Skeletal muscle satellite cell (primary cell): Measurements from ENCODE around the gene MRPS5.
"Not testable (repeated sequence)": the region's sequence is repeated elsewhere in the genome, so short reads cannot be mapped to it uniquely, and the experiment has no call there.

ENCODE experiments used
- H3K27me3 ChIP-seq: 2 replicates; pipeline ENCODE4 v1.7.0; 2013; ENCODE audit warnings: low read length; ENCODE audit not compliant: control insufficient read depth, insufficient read depth
- H3K36me3 ChIP-seq: 2 replicates; pipeline ENCODE4 v1.7.0; 2013; ENCODE audit warnings: mild to moderate bottlenecking, control low read depth, low read length; ENCODE audit not compliant: insufficient read depth
- H3K4me1 ChIP-seq: 2 replicates; pipeline ENCODE4 v1.7.0; 2013; ENCODE audit warnings: low read length; ENCODE audit not compliant: control insufficient read depth, insufficient read depth
- H3K4me2 ChIP-seq: 2 replicates; pipeline ENCODE4 v1.7.0; 2013; ENCODE audit warnings: mild to moderate bottlenecking, low read length
- H3K4me3 ChIP-seq: 2 replicates; pipeline ENCODE4 v1.7.0; 2013; ENCODE audit warnings: low read length
- H3K9ac ChIP-seq: 2 replicates; pipeline ENCODE4 v1.7.0; 2013; ENCODE audit warnings: mild to moderate bottlenecking, low read depth, low read length, moderate library complexity
- H3K9me3 ChIP-seq: replicated peaks from 2 replicates; pipeline ENCODE4 v1.7.0; 2013; ENCODE audit warnings: mild to moderate bottlenecking, control low read depth, low read length

Gene MRPS5

GRCh38 chr2:95041824-95042442 is 79.7 kb downstream of the MRPS5 start:
- H3K4me1 ChIP-seq: peaks cover 4% of the 10 kb centered on the region
- no peaks in the 10 kb centered on the region for H3K9me3 ChIP-seq
- H3K36me3 ChIP-seq: no peaks in the 10 kb centered on the region
- peaks cover 33% of the 10 kb centered on the region for H3K27me3 ChIP-seq
- no peak overlapping the region for H3K4me2 ChIP-seq
- no peak overlapping the region for H3K4me3 ChIP-seq
- no peak overlapping the region for H3K9ac ChIP-seq

GRCh38 chr2:95041060-95041823 is 80.4 kb downstream of the MRPS5 start:
- peaks cover 4% of the 10 kb centered on the region for H3K4me1 ChIP-seq

GRCh38 chr2:95040426-95040825 is 81.2 kb downstream of the MRPS5 start:
- Histone ChIP-seq H3K4me3 (no peak overlapping the region), H3K36me3 (no peaks in the 10 kb centered on the region), H3K9me3 (no peaks in the 10 kb centered on the region), H3K27me3 (peaks cover 31% of the 10 kb centered on the region), H3K9ac (no peak overlapping the region), H3K4me1 (peaks cover 4% of the 10 kb centered on the region), H3K4me2 (no peak overlapping the region)

More at GRCh38 chr2:95041060-95041823, 80.4 kb downstream of the MRPS5 start:
- no peaks in the 10 kb centered on the region for H3K9me3 ChIP-seq
- no peaks in the 10 kb centered on the region for H3K36me3 ChIP-seq
- H3K4me2 ChIP-seq: no peak overlapping the region
- peaks cover 31% of the 10 kb centered on the region for H3K27me3 ChIP-seq
- no peak overlapping the region for H3K4me3 ChIP-seq
- H3K9ac ChIP-seq: no peak overlapping the region

GRCh38 chr2:95039978-95040377 is 81.6 kb downstream of the MRPS5 start:
- no peaks in the 10 kb centered on the region for H3K36me3 ChIP-seq
- peaks cover 31% of the 10 kb centered on the region for H3K27me3 ChIP-seq
- peaks cover 4% of the 10 kb centered on the region for H3K4me1 ChIP-seq
- no peak overlapping the region for H3K9ac ChIP-seq
- H3K9me3 ChIP-seq: no peaks in the 10 kb centered on the region
- no peak overlapping the region for H3K4me2 ChIP-seq
- no peak overlapping the region for H3K4me3 ChIP-seq

- Histone ChIP-seq H3K4me3 (no peak overlapping the region), H3K9ac (no peak overlapping the region), H3K27me3 (peaks cover 30% of the 10 kb centered on the region), H3K4me2 (no peak overlapping the region), H3K36me3 (no peaks in the 10 kb centered on the region), H3K4me1 (peaks cover 4% of the 10 kb centered on the region), H3K9me3 (no peaks in the 10 kb centered on the region)
These were observed 82.2 kb downstream of the MRPS5 start for GRCh38 chr2:95039363-95039762.

GRCh38 chr2:95038635-95039298 is 82.8 kb downstream of the MRPS5 start:
- Histone ChIP-seq H3K4me2 (no peak overlapping the region), H3K9me3 (no peaks in the 10 kb centered on the region), H3K36me3 (no peaks in the 10 kb centered on the region), H3K9ac (no peak overlapping the region), H3K27me3 (peaks cover 36% of the 10 kb centered on the region), H3K4me1 (peaks cover 6% of the 10 kb centered on the region), H3K4me3 (no peak overlapping the region)

- not testable (repeated sequence) for H3K36me3 ChIP-seq, H3K9ac ChIP-seq, H3K4me3 ChIP-seq, H3K4me1 ChIP-seq, H3K9me3 ChIP-seq, H3K4me2 ChIP-seq
- H3K27me3 ChIP-seq: peaks cover 39% of the 10 kb centered on the region
These were observed 83.6 kb downstream of the MRPS5 start for GRCh38 chr2:95037841-95038585.

- peaks cover 44% of the 10 kb centered on the region for H3K27me3 ChIP-seq
- H3K36me3 ChIP-seq: no peaks in the 10 kb centered on the region
- no peaks in the 10 kb centered on the region for H3K9me3 ChIP-seq
- no peak overlapping the region for H3K9ac ChIP-seq
- H3K4me2 ChIP-seq: no peak overlapping the region
- no peak overlapping the region for H3K4me3 ChIP-seq
- H3K4me1 ChIP-seq: peaks cover 3% of the 10 kb centered on the region
These were observed 84.2 kb downstream of the MRPS5 start for GRCh38 chr2:95037384-95037839.

GRCh38 chr2:95036596-95037383 is 84.8 kb downstream of the MRPS5 start:
- Histone ChIP-seq H3K27me3 (peaks cover 45% of the 10 kb centered on the region), H3K4me2 (no peak overlapping the region), H3K9me3 (no peaks in the 10 kb centered on the region), H3K9ac (no peak overlapping the region), H3K4me1 (peaks cover 3% of the 10 kb centered on the region), H3K4me3 (no peak overlapping the region), H3K36me3 (no peaks in the 10 kb centered on the region)
